Stimulated activated CD8-positive, alpha-beta memory T cell treated with anti-CD3 and anti-CD28 coated beads, Interleukin-12 subunit alpha, Interleukin-12 subunit beta, amount 100 ng/mL, for 4 hours (primary cell): ENCODE measurements around the gene ZNF573.

Source experiments
- DNase-seq: peaks from one replicate; pipeline ENCODE4 v3.0.0-alpha.2; 2020; ENCODE audit warnings: low read depth

The ZNF573 gene

GRCh38 chr19:37695144-37695899 is 84.1 kb downstream of the ZNF573 start:
- DNase-seq = no peak

- DNase-seq = no peak
These were observed 86.3 kb downstream of the ZNF573 start for GRCh38 chr19:37692956-37693620.

- DNase-seq = peak; percentile 66
These were observed 87.4 kb downstream of the ZNF573 start for GRCh38 chr19:37691881-37692504.
